IMR-90 (cell line): ENCODE data around the gene TSPAN33. TPM values are rescaled to one million over a fixed set of nuclear protein-coding genes. Genes with fewer than 3 reads are reported as not detected.

Experiments used
- ATAC-seq: fragments of 200-7000 bp; cut with Tn5 transposase; 2 replicates; pipeline ENCODE4 v1.9.1; 2020; ENCODE audit warnings: low read depth, mild to moderate bottlenecking, moderate library complexity
- BruUV-seq: library from RNA; stranded (reverse); fragments of 400-500 nt; replicated peaks from 2 replicates; lab custom pipeline; 2021; lab: Mats Ljungman, UMichigan
- CTCF ChIA-PET: fragments of 300-600 bp; formaldehyde crosslinking; extraction: SDS; loops from one replicate; lab custom pipeline; 2021; ENCODE audit warnings: antibody characterized with exemption; lab: Yijun Ruan, JAX
- POLR2A ChIA-PET: fragments of 300-600 bp; sonication (Branson Sonifier 250); formaldehyde crosslinking; loops from one replicate; lab custom pipeline; 2022; ENCODE audit warnings: antibody characterized with exemption; ENCODE audit not compliant: unreplicated experiment; lab: Charles Lee
- DNase-seq: peaks from one replicate; pipeline ENCODE4 v3.0.0; 2013
- H2AFZ ChIP-seq: replicated peaks from 2 replicates; pipeline ENCODE3; 2013; ENCODE audit warnings: low read length, mild to moderate bottlenecking; ENCODE audit not compliant: poor library complexity
- H2AK5ac ChIP-seq: 2 replicates; pipeline ENCODE4 v1.6.1; 2013; ENCODE audit warnings: low read depth, low read length, inconsistent platforms
- H2AK9ac ChIP-seq: replicated peaks from 2 replicates; pipeline ENCODE3; 2013; ENCODE audit warnings: mild to moderate bottlenecking, low read depth, low read length, moderate library complexity; ENCODE audit not compliant: poor library complexity
- H2BK120ac ChIP-seq: 2 replicates; pipeline ENCODE4 v1.6.1; 2013; ENCODE audit warnings: low read depth, low read length, inconsistent platforms
- H2BK15ac ChIP-seq: 3 replicates; pipeline ENCODE4 v1.6.1; 2013; ENCODE audit warnings: low read depth, low read length, inconsistent platforms
- H2BK20ac ChIP-seq: 2 replicates; pipeline ENCODE4 v1.6.1; 2013; ENCODE audit warnings: low read depth, mild to moderate bottlenecking, inconsistent platforms, low read length, moderate library complexity
- H2BK5ac ChIP-seq: 2 replicates; pipeline ENCODE4 v1.6.1; 2013; ENCODE audit warnings: mild to moderate bottlenecking, low read depth, low read length, inconsistent platforms; ENCODE audit not compliant: poor library complexity, severe bottlenecking
- H3K14ac ChIP-seq: replicated peaks from 2 replicates; pipeline ENCODE4 v1.6.1; 2013; ENCODE audit warnings: low read depth, low read length, inconsistent platforms
- H3K18ac ChIP-seq: 2 replicates; pipeline ENCODE4 v1.6.1; 2013; ENCODE audit warnings: low read depth, low read length, control low read depth
- H3K23ac ChIP-seq: 2 replicates; pipeline ENCODE4 v1.6.1; 2013; ENCODE audit warnings: low read depth, low read length, inconsistent platforms
- H3K27ac ChIP-seq: 2 replicates; pipeline ENCODE4 v1.5.1; 2013; ENCODE audit warnings: mild to moderate bottlenecking, control low read depth, low read length; ENCODE audit not compliant: insufficient read depth
- H3K27me3 ChIP-seq: 2 replicates; pipeline ENCODE4 v1.6.1; 2013; ENCODE audit warnings: low read length; ENCODE audit not compliant: control insufficient read depth, insufficient read depth
- H3K36me3 ChIP-seq: 2 replicates; pipeline ENCODE4 v1.6.1; 2013; ENCODE audit warnings: low read length, mixed read lengths; ENCODE audit not compliant: control insufficient read depth, insufficient read depth
- H3K4ac ChIP-seq: 2 replicates; pipeline ENCODE4 v1.6.1; 2013; ENCODE audit warnings: low read depth, low read length, inconsistent platforms
- H3K4me1 ChIP-seq: 2 replicates; pipeline ENCODE4 v1.6.1; 2013; ENCODE audit warnings: low read length, mixed read lengths; ENCODE audit not compliant: control insufficient read depth, insufficient read depth
- H3K4me2 ChIP-seq: 2 replicates; pipeline ENCODE4 v1.6.1; 2013; ENCODE audit warnings: low read depth, mild to moderate bottlenecking, control low read depth, low read length, moderate library complexity
- H3K4me3 ChIP-seq: 2 replicates; pipeline ENCODE4 v1.5.1; 2013; ENCODE audit warnings: low read depth, mild to moderate bottlenecking, control low read depth, low read length, moderate library complexity; ENCODE audit not compliant: insufficient read depth
- H3K56ac ChIP-seq: 2 replicates; pipeline ENCODE4 v1.6.1; 2013; ENCODE audit warnings: low read length, inconsistent platforms; ENCODE audit not compliant: insufficient read depth; ENCODE audit errors: extremely low read depth
- H3K79me1 ChIP-seq, 2 experiments: 2 replicates each; pipeline ENCODE4 v1.6.1; 2013; ENCODE audit warnings: low read length in 2 of 2, inconsistent platforms in 1 of 2, low read depth in 1 of 2
- H3K9ac ChIP-seq: 2 replicates; pipeline ENCODE4 v1.6.1; 2013; ENCODE audit warnings: low read depth, low read length, control low read depth
- H3K9me1 ChIP-seq: 2 replicates; pipeline ENCODE4 v1.6.1; 2013; ENCODE audit warnings: low read length, inconsistent platforms; ENCODE audit not compliant: insufficient read depth
- H3K9me3 ChIP-seq: 2 replicates; pipeline ENCODE4 v1.6.1; 2013; ENCODE audit warnings: low read length; ENCODE audit not compliant: control insufficient read depth, insufficient read depth
- H4K20me1 ChIP-seq: 2 replicates; pipeline ENCODE4 v1.6.1; 2013; ENCODE audit warnings: low read length, inconsistent platforms; ENCODE audit not compliant: insufficient read depth
- H4K5ac ChIP-seq: 2 replicates; pipeline ENCODE4 v1.6.1; 2013; ENCODE audit warnings: mild to moderate bottlenecking, low read depth, low read length, control low read depth
- H4K8ac ChIP-seq, 2 experiments: 2 replicates each; pipeline ENCODE4 v1.6.1; 2013; ENCODE audit warnings: low read depth in 2 of 2, low read length in 2 of 2, control low read depth in 1 of 2, inconsistent platforms in 1 of 2
- H4K91ac ChIP-seq: 2 replicates; pipeline ENCODE4 v1.6.1; 2013; ENCODE audit warnings: low read depth, low read length, inconsistent platforms; ENCODE audit not compliant: insufficient read depth
- BHLHE40 ChIP-seq: fragments of 150-350 bp; IDR thresholded peaks from 2 replicates; pipeline ENCODE4 v1.6.1; 2016; ENCODE audit warnings: mild to moderate bottlenecking, low read depth, low read length
- CEBPB ChIP-seq: IDR thresholded peaks from 2 replicates; pipeline ENCODE4 v1.6.1; 2012; ENCODE audit warnings: low read depth, low read length, improper control_type of control experiment
- CHD1 ChIP-seq: IDR thresholded peaks from 2 replicates; pipeline ENCODE4 v1.6.1; 2012; ENCODE audit warnings: low read depth, low read length, improper control_type of control experiment
- CTCF ChIP-seq: conservative IDR thresholded peaks from 2 replicates; pipeline ENCODE4 v1.5.1; 2012; ENCODE audit warnings: mild to moderate bottlenecking, low read depth, low read length, improper control_type of control experiment
- ELK1 ChIP-seq: fragments of 150-350 bp; IDR thresholded peaks from 2 replicates; pipeline ENCODE4 v1.6.1; 2016; ENCODE audit warnings: low read depth, mild to moderate bottlenecking, low read length, moderate library complexity, borderline replicate concordance
- FOS ChIP-seq: fragments of 150-350 bp; IDR thresholded peaks from 2 replicates; pipeline ENCODE4 v1.6.1; 2016; ENCODE audit warnings: low read depth, low read length
- MAFK ChIP-seq: IDR thresholded peaks from 2 replicates; pipeline ENCODE4 v1.6.1; 2012; ENCODE audit warnings: low read depth, low read length, improper control_type of control experiment
- MAZ ChIP-seq: IDR thresholded peaks from 2 replicates; pipeline ENCODE4 v1.6.1; 2012; ENCODE audit warnings: low read depth, mild to moderate bottlenecking, low read length, improper control_type of control experiment, moderate library complexity, borderline replicate concordance
- MXI1 ChIP-seq: IDR thresholded peaks from 2 replicates; pipeline ENCODE4 v1.6.1; 2012; ENCODE audit warnings: low read depth, mild to moderate bottlenecking, low read length, moderate library complexity, borderline replicate concordance
- NFE2L2 ChIP-seq: fragments of 150-350 bp; IDR thresholded peaks from 2 replicates; pipeline ENCODE4 v1.6.1; 2016; ENCODE audit warnings: low read depth, mild to moderate bottlenecking, low read length
- POLR2A ChIP-seq: IDR thresholded peaks from 2 replicates; pipeline ENCODE4 v1.6.1; 2012; ENCODE audit warnings: mild to moderate bottlenecking, low read depth, low read length
- RAD21 ChIP-seq: IDR thresholded peaks from 2 replicates; pipeline ENCODE4 v1.6.1; 2012; ENCODE audit warnings: low read length, improper control_type of control experiment
- RCOR1 ChIP-seq: IDR thresholded peaks from 2 replicates; pipeline ENCODE4 v1.6.1; 2012; ENCODE audit warnings: mild to moderate bottlenecking, low read length, improper control_type of control experiment; ENCODE audit not compliant: insufficient replicate concordance
- RFX5 ChIP-seq: IDR thresholded peaks from 2 replicates; pipeline ENCODE4 v1.8.0; 2012; ENCODE audit warnings: low read depth, mild to moderate bottlenecking, low read length, moderate library complexity
- USF2 ChIP-seq: fragments of 150-350 bp; IDR thresholded peaks from 2 replicates; pipeline ENCODE4 v1.6.1; 2017; ENCODE audit warnings: mild to moderate bottlenecking, antibody characterized with exemption, low read length, low read depth
- WGBS, 2 experiments: methylation state at CpG; one replicate each; pipeline versions ENCODE4 v1.1.5 to v1.1.7; 2013; ENCODE audit warnings: missing lambda C conversion rate in 2 of 2; ENCODE audit not compliant: insufficient read length in 1 of 2; ENCODE audit errors: extremely low coverage in 2 of 2; 5-methylcytosine and 5-hydroxymethylcytosine counted together
- dilution Hi-C: fragments of 300-500 bp; cut with HindIII; formaldehyde crosslinking; loops from one replicate; pipeline ENCODE4 v1.14.3; 2018; ENCODE audit warnings: low sequenced_read_pairs; ENCODE audit not compliant: unreplicated experiment
- in situ Hi-C: fragments of 300-500 bp; cut with MboI; formaldehyde crosslinking; loops from 3 replicates; pipeline ENCODE4 v1.14.3; 2019; ENCODE audit warnings: low sequenced_read_pairs, inconsistent platforms, mixed read lengths
- intact Hi-C: fragments of 100-400 bp; cut with micrococcal nuclease; formaldehyde crosslinking; loops from 2 replicates; pipeline ENCODE4 v1.10.0; 2022
- polyA plus RNA-seq, 3 experiments: library from polyadenylated mRNA; depleted of rRNA; stranded (reverse); fragments of >200 nt; gene quantifications; 2 replicates each; pipeline ENCODE4 v1.2.3, GENCODE V29; 2012; ENCODE audit warnings: low replicate concordance in 1 of 3
- total RNA-seq: library from RNA; depleted of rRNA; stranded (reverse); fragments of >200 nt; gene quantifications from 2 replicates; pipeline ENCODE4 v1.2.3, GENCODE V29; 2012

Gene TSPAN33
- total and polyA plus RNA-seq, 2 of the 4 experiments (the other 2 are of a cell fraction), result 0.17 to 0.36 TPM

GRCh38 chr7:129212126-129212525, 67.6 kb downstream of the TSPAN33 start:
- ATAC-seq, result no peak
- Histone ChIP-seq H4K8ac (no peak overlapping the region), H3K56ac (no peak overlapping the region), H4K5ac (no peak overlapping the region), H3K79me1 (no peaks in the 10 kb centered on the region), H2AFZ (no peak overlapping the region), H4K20me1 (no peaks in the 10 kb centered on the region), H3K9me1 (no peaks in the 10 kb centered on the region), H3K14ac (no peak overlapping the region), H2AK9ac (no peak overlapping the region), H3K4me1 (no peaks in the 10 kb centered on the region), H2AK5ac (no peak overlapping the region), H3K4ac (no peak overlapping the region), H3K18ac (no peak overlapping the region), H3K36me3 (peaks cover 39% of the 10 kb centered on the region), H3K9me3 (no peaks in the 10 kb centered on the region), H3K9ac (no peak overlapping the region), H3K27ac (no peak overlapping the region), H2BK15ac (no peak overlapping the region), H4K91ac (no peak overlapping the region), H2BK5ac (no peak overlapping the region), H3K4me3 (no peak overlapping the region), H3K4me2 (no peak overlapping the region), H3K27me3 (no peaks in the 10 kb centered on the region), H2BK20ac (no peak overlapping the region), H3K23ac (no peak overlapping the region), H2BK120ac (no peak overlapping the region)
- ChIA-PET CTCF (no interaction called here), POLR2A (no interaction called here)
- DNase-seq, result no peak
- intact Hi-C loops, result no loop called here
- WGBS, 2 experiments, result no CpG with 5 or more reads among the region's 14 CpGs
- TF ChIP-seq NFE2L2 (no peak), MAZ (no peak), MXI1 (no peak), CHD1 (no peak), MAFK (no peak), RFX5 (no peak), CTCF (no peak), USF2 (no peak), FOS (no peak), RCOR1 (no peak), CEBPB (no peak), ELK1 (no peak), BHLHE40 (no peak), POLR2A (no peak), RAD21 (no peak)
- in situ Hi-C loops, result loop anchor here (10.0 kb wide), 1 partner anchor 433 kb away; no protein-coding TSS in a partner anchor
- dilution Hi-C loops, result no loop called here
- BruUV-seq, result no TSS peak
